GM12892 (cell line): Measurements from ENCODE around the gene THRB.

Source experiments
- POLR2A ChIP-seq: IDR thresholded peaks from 2 replicates; pipeline ENCODE4 v1.6.1; 2011; ENCODE audit warnings: low read depth, low read length, control low read depth
- POLR2AphosphoS5 ChIP-seq: IDR thresholded peaks from 2 replicates; pipeline ENCODE4 v1.6.1; 2011; ENCODE audit warnings: low read depth, low read length, control low read depth
- TAF1 ChIP-seq: IDR thresholded peaks from 2 replicates; pipeline ENCODE4 v1.6.1; 2011; ENCODE audit warnings: low read depth, mild to moderate bottlenecking, control low read depth, low read length, borderline replicate concordance

DNA sequence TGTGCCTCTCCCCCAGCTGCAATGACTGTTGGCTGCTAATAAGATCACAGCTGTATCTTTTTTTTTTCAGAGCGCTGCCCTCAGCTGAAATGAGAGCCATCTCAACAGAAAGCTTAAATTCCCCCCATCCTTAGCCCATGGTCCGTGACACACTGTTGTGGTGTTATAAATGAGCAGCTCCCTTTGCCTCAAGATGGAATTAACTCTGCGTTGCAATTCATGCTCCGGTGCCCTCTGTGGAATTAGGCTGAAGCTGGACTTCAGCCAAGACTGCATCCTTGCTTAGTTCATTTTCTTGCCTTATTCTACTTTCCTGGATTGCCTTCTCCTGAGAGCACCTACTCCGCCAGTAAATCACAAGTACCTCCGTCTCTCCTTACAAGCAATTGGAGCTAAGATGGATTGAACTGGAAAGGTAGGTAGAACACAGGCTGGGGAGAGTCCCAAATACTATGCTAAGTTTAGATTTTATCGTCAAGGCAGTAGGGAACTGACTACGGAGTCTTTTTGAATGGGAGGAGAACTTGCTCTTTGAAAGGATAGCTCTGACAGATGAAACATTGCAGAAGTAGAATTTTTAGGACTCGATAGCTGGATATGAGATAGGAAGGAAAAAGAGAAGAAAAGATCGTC, 39.0 kb upstream of the THRB start:
- TF ChIP-seq POLR2A (no peak), TAF1 (no peak), POLR2AphosphoS5 (no peak)
